OCI-LY7 (cell line): Measurements from ENCODE around the gene BMAL1.

ENCODE experiments used
- CTCF ChIP-seq: fragments of 200-600 bp; sonication (generic); conservative IDR thresholded peaks from 2 replicates; pipeline ENCODE4 v1.5.1; 2014; ENCODE audit warnings: mild to moderate bottlenecking, antibody characterized with exemption, low read length, moderate library complexity, mixed read lengths
- EZH2phosphoT487 ChIP-seq: fragments of 200-600 bp; sonication (generic); IDR thresholded peaks from 2 replicates; pipeline ENCODE4 v1.6.1; 2018; ENCODE audit warnings: low read depth, borderline replicate concordance, mild to moderate bottlenecking, mixed run types, antibody characterized with exemption, low read length, moderate library complexity, mixed read lengths

GRCh38 chr11:13249992-13250391, 27.6 kb upstream of the BMAL1 start:
- TF ChIP-seq CTCF (0 out of 2 replicates have a peak, but pooled peaks have one; percentile 27), EZH2phosphoT487 (no peak)
